Measurements from ENCODE around the gene ZNF189. TPM values are rescaled to one million over a fixed set of nuclear protein-coding genes. Genes with fewer than 3 reads are reported as not detected.

The ZNF189 gene
- total and polyA plus RNA-seq, 3 donors from 2014 or later = 24.0 to 42.8 (median 32.6) TPM

GRCh38 chr9:101354143-101354764 is 44.4 kb upstream of the ZNF189 start:
- Histone ChIP-seq H3K4me1 (no peaks in the 10 kb centered on the region), H3K36me3 (ENCODE audit: low read depth, missing control alignments) (no peaks in the 10 kb centered on the region), H3K27me3 (no peaks in the 10 kb centered on the region), H3K4me3 (no peak overlapping the region), H3K9me3 (no peaks in the 10 kb centered on the region), H3K27ac (no peak overlapping the region)
- intact Hi-C loops (cut with DNase I; ENCODE audit: low total_unique reads) = no loop called here
- 79 to 80% methylated on average over 5 of the region's 5 CpGs for WGBS, 2 donors
- no peak for DNase-seq
- TF ChIP-seq POLR2A (IDR thresholded peaks at IDR 0.05) (no peak), CTCF (IDR thresholded peaks at IDR 0.05) (no peak)

GRCh38 chr9:101354765-101355708 is 43.6 kb upstream of the ZNF189 start:
- no peak overlapping the region for H3K27ac ChIP-seq
- TF ChIP-seq CTCF (IDR thresholded peaks at IDR 0.05) = no peak
- TF ChIP-seq POLR2A (IDR thresholded peaks at IDR 0.05) = no peak
- intact Hi-C loops (cut with DNase I; ENCODE audit: low total_unique reads) = no loop called here
- H3K4me3 ChIP-seq = no peak overlapping the region
- no peaks in the 10 kb centered on the region for H3K9me3 ChIP-seq
- H3K36me3 ChIP-seq (ENCODE audit: low read depth, missing control alignments) = no peaks in the 10 kb centered on the region
- no peak for DNase-seq
- no peaks in the 10 kb centered on the region for H3K27me3 ChIP-seq
- no peaks in the 10 kb centered on the region for H3K4me1 ChIP-seq
- WGBS, 2 donors = 80 to 84% methylated on average over 7 of the region's 7 CpGs

GRCh38 chr9:101356619-101357018 is 42.0 kb upstream of the ZNF189 start:
- no peak for TF ChIP-seq CTCF (IDR thresholded peaks at IDR 0.05)
- TF ChIP-seq POLR2A (IDR thresholded peaks at IDR 0.05) = no peak
- Histone ChIP-seq H3K27ac (no peak overlapping the region), H3K27me3 (no peaks in the 10 kb centered on the region), H3K4me3 (no peak overlapping the region), H3K4me1 (no peaks in the 10 kb centered on the region), H3K36me3 (ENCODE audit: low read depth, missing control alignments) (no peaks in the 10 kb centered on the region), H3K9me3 (no peaks in the 10 kb centered on the region)
- WGBS, 2 donors = 33 to 56% methylated on average over 1 of the region's 1 CpG
- no peak for DNase-seq
- intact Hi-C loops (cut with DNase I; ENCODE audit: low total_unique reads) = no loop called here

DNA sequence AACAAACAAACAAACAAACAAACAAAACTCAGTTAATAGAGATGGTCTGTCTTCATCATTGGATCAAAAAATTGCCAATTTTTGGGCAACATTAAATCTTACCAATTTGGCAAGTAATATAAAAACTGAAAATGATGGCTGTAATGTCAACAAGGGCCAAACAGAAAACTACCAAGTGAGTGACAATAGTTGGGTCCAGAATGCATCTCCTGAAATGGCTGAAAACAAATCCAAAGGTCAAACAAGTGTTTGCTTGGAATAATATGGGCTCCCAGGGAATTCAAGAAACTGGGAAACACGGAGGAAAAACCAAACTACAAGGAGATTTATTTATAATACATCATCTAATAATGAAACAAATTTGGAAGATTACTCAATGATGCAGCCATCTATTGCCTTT is 39.0 kb upstream of the ZNF189 start:
- intact Hi-C loops (cut with DNase I; ENCODE audit: low total_unique reads) = no loop called here
- TF ChIP-seq POLR2A (IDR thresholded peaks at IDR 0.05) (no peak), CTCF (IDR thresholded peaks at IDR 0.05) (no peak)
- Histone ChIP-seq H3K27me3 (no peaks in the 10 kb centered on the region), H3K36me3 (ENCODE audit: low read depth, missing control alignments) (no peaks in the 10 kb centered on the region), H3K9me3 (no peaks in the 10 kb centered on the region), H3K27ac (no peak overlapping the region), H3K4me1 (no peaks in the 10 kb centered on the region), H3K4me3 (no peak overlapping the region)
- no peak for DNase-seq
- WGBS, 2 donors = 73 to 77% methylated on average over 1 of the region's 1 CpG
